GM21528 (cell line): ENCODE measurements around the gene SPHK2.
"Not testable (repeated sequence)": the region's sequence is repeated elsewhere in the genome, so short reads cannot be mapped to it uniquely, and the experiment has no call there.

ENCODE experiments used
- ATAC-seq: cut with Tn5 transposase; IDR thresholded peaks from one replicate; pipeline ENCODE4 v1.9.1; 2021; ENCODE audit warnings: mild to moderate bottlenecking, moderate library complexity; ENCODE audit not compliant: unreplicated experiment, low FRiP score

Gene SPHK2

GRCh38 chr19:48673436-48674100 lies 54.3 kb downstream of the SPHK2 start:
- ATAC-seq: no peak

GRCh38 chr19:48674216-48674809 lies 55.0 kb downstream of the SPHK2 start:
- no peak for ATAC-seq

DNA sequence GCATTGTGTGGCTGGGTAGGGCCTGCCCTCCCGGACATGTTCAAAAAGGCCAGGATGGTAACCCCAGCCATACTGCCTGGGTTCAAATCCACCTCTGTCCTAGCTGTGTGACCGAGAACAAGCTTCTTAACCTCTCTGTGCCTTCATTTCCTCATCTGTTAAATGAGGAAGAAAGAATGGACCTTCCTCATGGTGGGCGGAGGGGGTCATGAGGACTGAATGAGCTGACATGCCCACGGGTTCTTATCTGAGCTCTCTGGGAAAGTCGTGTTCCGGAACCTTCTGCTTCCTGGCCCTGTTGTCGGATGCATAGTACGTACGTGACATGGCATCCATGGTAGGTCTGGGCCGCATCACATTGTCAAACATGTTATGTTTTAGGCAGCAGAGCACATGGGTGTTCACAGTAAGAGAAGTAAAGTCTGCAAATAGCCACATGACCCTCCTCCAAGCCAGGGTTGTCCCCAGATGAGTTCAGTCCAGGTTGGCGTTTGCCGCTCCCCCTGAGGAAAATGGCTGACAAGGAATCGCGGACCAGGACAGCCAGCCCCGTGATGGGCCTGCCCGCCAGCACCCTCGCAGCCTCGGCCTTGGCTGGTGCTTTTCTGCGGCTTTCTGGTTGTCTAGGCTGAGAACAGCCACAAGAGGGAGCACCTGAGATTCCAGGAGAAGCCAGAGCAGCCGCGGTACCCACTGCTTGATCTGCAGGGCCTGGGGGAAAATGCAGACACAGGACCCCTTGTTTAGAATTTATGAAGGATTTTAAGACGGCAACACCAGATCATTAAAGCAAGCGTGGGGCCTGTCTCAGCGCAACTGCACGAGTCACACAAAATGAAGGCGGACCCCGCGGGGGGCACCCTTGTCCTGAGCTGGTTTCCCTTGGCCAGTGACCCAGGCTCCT lies 55.9 kb downstream of the SPHK2 start:
- ATAC-seq: no peak

DNA sequence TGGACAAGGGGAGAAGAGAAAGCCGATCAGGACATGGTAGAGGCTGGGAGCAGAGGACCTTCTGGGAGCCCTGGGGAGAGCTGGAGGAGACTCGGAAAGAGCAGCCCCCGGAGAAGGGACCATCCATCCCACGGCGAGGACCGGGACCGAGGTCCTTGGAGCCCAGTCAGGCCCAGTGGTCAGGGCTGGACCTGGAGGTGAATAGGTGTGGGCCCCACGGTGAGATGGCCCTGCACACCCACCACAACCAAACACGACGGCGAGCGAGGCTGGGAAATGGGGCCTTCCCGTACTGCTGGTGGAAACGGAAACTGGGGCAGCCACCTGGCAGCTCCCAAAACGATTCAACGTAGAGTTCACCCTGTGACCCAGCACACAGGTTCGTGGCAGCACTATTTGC lies 57.2 kb downstream of the SPHK2 start:
- no peak for ATAC-seq

DNA sequence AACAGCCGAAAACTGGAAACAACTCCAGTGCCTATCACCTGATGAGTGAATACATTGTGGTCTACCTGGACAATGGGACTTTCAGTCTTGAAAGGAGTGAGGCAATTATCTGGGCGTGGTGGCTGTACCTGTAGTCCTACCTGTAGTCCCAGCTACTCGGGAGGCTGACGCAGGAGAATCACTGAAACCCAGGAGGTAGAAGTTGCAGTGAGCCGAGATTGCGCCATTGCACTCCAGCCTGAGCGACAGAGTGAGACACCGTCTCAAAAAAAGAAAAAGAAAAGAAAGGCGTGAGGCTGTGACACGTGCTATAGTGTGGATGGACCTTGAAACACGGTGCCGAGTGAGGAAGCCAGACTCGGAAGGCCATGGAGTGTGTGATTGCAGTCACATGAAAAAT lies 57.6 kb downstream of the SPHK2 start:
- ATAC-seq: no peak

- no peak for ATAC-seq
Observed at GRCh38 chr19:48678201-48678600, 58.9 kb downstream of the SPHK2 start.

GRCh38 chr19:48680006-48680405 lies 60.7 kb downstream of the SPHK2 start:
- not testable (repeated sequence) for ATAC-seq
